OCI-LY1 (cell line): ENCODE data around the gene BMPR1B.

ENCODE experiments used
- H2AFZ ChIP-seq: fragments of 200-600 bp; sonication (generic), shearing (Covaris generic); 2 replicates; pipeline ENCODE4 v1.6.0; 2014; ENCODE audit warnings: antibody characterized with exemption, mild to moderate bottlenecking, low read length
- H3F3A ChIP-seq: fragments of 200-600 bp; sonication (generic), shearing (Covaris generic); 2 replicates; pipeline ENCODE4 v1.6.0; 2014; ENCODE audit warnings: mild to moderate bottlenecking, antibody characterized with exemption, low read length, moderate library complexity; ENCODE audit not compliant: insufficient read depth
- H3K27ac ChIP-seq: fragments of 200-600 bp; sonication (generic); 2 replicates; pipeline ENCODE4 v1.5.1; 2014; ENCODE audit warnings: low read length, mixed run types, mild to moderate bottlenecking, low read depth; ENCODE audit not compliant: poor library complexity, severe bottlenecking
- H3K27me3 ChIP-seq: fragments of 200-600 bp; sonication (generic); 2 replicates; pipeline ENCODE4 v1.6.0; 2014; ENCODE audit warnings: antibody characterized with exemption, mild to moderate bottlenecking, low read length, moderate library complexity; ENCODE audit not compliant: insufficient read depth
- H3K36me3 ChIP-seq: fragments of 200-600 bp; sonication (generic); 2 replicates; pipeline ENCODE4 v1.6.1; 2014; ENCODE audit warnings: mild to moderate bottlenecking, antibody characterized with exemption, low read length, moderate library complexity, mixed read lengths; ENCODE audit not compliant: insufficient read depth
- H3K4me1 ChIP-seq: fragments of 200-600 bp; sonication (generic); 2 replicates; pipeline ENCODE4 v1.5.1; 2014; ENCODE audit warnings: mild to moderate bottlenecking, low read length, moderate library complexity; ENCODE audit not compliant: insufficient read depth, severe bottlenecking
- H3K4me2 ChIP-seq: fragments of 200-600 bp; sonication (generic), shearing (Covaris generic); 2 replicates; pipeline ENCODE4 v1.6.1; 2014; ENCODE audit warnings: low read length
- H3K4me3 ChIP-seq: fragments of 200-600 bp; sonication (generic); 2 replicates; pipeline ENCODE4 v1.5.1; 2014; ENCODE audit warnings: low read length, low read depth, mild to moderate bottlenecking, mixed read lengths; ENCODE audit not compliant: poor library complexity, severe bottlenecking
- H3K79me2 ChIP-seq: fragments of 200-600 bp; shearing (Covaris generic); 2 replicates; pipeline ENCODE4 v1.6.1; 2016; ENCODE audit warnings: mixed run types, low read length, mixed read lengths; ENCODE audit not compliant: insufficient read depth
- H3K9ac ChIP-seq: fragments of 200-600 bp; sonication (generic), shearing (Covaris generic); 2 replicates; pipeline ENCODE4 v1.6.1; 2014; ENCODE audit warnings: mild to moderate bottlenecking, low read length, mixed read lengths
- H3K9me2 ChIP-seq: fragments of 200-600 bp; sonication (generic), shearing (Covaris generic); 2 replicates; pipeline ENCODE4 v1.6.1; 2014; ENCODE audit warnings: low read depth, mild to moderate bottlenecking, low read length, mixed read lengths
- H3K9me3 ChIP-seq: fragments of 200-600 bp; shearing (Covaris generic); 2 replicates; pipeline ENCODE4 v1.6.1; 2014; ENCODE audit warnings: low read length, mixed read lengths
- H4K20me1 ChIP-seq: fragments of 200-600 bp; sonication (generic), shearing (Covaris generic); 2 replicates; pipeline ENCODE4 v1.6.0; 2016; ENCODE audit warnings: mild to moderate bottlenecking, low read length; ENCODE audit not compliant: insufficient read depth
- CTCF ChIP-seq: fragments of 200-600 bp; sonication (generic), shearing (Covaris generic); IDR thresholded peaks from 2 replicates; pipeline ENCODE4 v1.5.1; 2017; ENCODE audit warnings: mild to moderate bottlenecking, antibody characterized with exemption, low read length, moderate library complexity, mixed read lengths
- EZH2 ChIP-seq: fragments of 200-600 bp; sonication (generic), shearing (Covaris generic); IDR thresholded peaks from 2 replicates; pipeline ENCODE4 v1.8.0; 2017; ENCODE audit warnings: borderline replicate concordance, mixed run types, mild to moderate bottlenecking, antibody characterized with exemption, low read length, moderate library complexity, mixed read lengths

Gene BMPR1B

GRCh38 chr4:94814237-94814636, 56.5 kb downstream of the BMPR1B start:
- H3K4me3 ChIP-seq = no peak overlapping the region
- H3K9ac ChIP-seq = no peak overlapping the region
- H3K79me2 ChIP-seq = no peaks in the 10 kb centered on the region
- no peaks in the 10 kb centered on the region for H3K9me2 ChIP-seq
- H4K20me1 ChIP-seq = no peaks in the 10 kb centered on the region
- no peaks in the 10 kb centered on the region for H3K27me3 ChIP-seq
- TF ChIP-seq EZH2 = no peak
- no peak for TF ChIP-seq CTCF
- no peak overlapping the region for H3K27ac ChIP-seq
- no peaks in the 10 kb centered on the region for H3K4me1 ChIP-seq
- no peak overlapping the region for H2AFZ ChIP-seq
- no peaks in the 10 kb centered on the region for H3F3A ChIP-seq
- no peaks in the 10 kb centered on the region for H3K36me3 ChIP-seq
- no peak overlapping the region for H3K4me2 ChIP-seq
- no peaks in the 10 kb centered on the region for H3K9me3 ChIP-seq

- H3K9me2 ChIP-seq = no peaks in the 10 kb centered on the region
- no peaks in the 10 kb centered on the region for H3F3A ChIP-seq
- H3K4me1 ChIP-seq = no peaks in the 10 kb centered on the region
- H3K79me2 ChIP-seq = no peaks in the 10 kb centered on the region
- H3K9ac ChIP-seq = no peak overlapping the region
- no peak overlapping the region for H2AFZ ChIP-seq
- TF ChIP-seq CTCF (no peak), EZH2 (no peak)
- H3K4me2 ChIP-seq = no peak overlapping the region
- no peak overlapping the region for H3K27ac ChIP-seq
- no peak overlapping the region for H3K4me3 ChIP-seq
- H3K9me3 ChIP-seq = no peaks in the 10 kb centered on the region
- no peaks in the 10 kb centered on the region for H3K36me3 ChIP-seq
- H4K20me1 ChIP-seq = no peaks in the 10 kb centered on the region
- no peaks in the 10 kb centered on the region for H3K27me3 ChIP-seq
Measured at GRCh38 chr4:94819371-94820168, 61.8 kb downstream of the BMPR1B start.

DNA sequence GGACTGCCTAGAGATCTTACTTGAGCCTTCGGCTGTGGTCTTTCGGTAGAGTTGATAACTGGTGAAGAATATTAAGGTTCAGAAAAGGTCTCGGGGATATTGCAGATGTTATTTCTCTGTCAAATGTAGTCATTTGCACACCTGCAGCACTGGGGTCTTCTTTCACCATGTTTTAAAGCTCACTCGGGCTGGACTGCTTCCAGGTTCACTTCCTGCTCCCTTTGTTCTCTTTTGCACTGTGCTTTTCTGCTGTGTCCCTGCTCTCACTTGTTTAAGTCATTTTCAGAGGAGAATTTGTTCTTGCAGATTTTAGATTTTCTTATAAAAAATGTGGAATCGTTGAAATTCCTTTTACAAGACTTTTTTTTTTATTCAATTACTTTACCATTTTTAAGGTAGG, 68.5 kb downstream of the BMPR1B start:
- no peaks in the 10 kb centered on the region for H3K36me3 ChIP-seq
- no peaks in the 10 kb centered on the region for H4K20me1 ChIP-seq
- H3K27me3 ChIP-seq = no peaks in the 10 kb centered on the region
- H3K9ac ChIP-seq = no peak overlapping the region
- no peak overlapping the region for H2AFZ ChIP-seq
- H3K79me2 ChIP-seq = no peaks in the 10 kb centered on the region
- H3K4me1 ChIP-seq = no peaks in the 10 kb centered on the region
- no peaks in the 10 kb centered on the region for H3K9me3 ChIP-seq
- H3K4me2 ChIP-seq = no peak overlapping the region
- no peak overlapping the region for H3K27ac ChIP-seq
- H3K9me2 ChIP-seq = no peaks in the 10 kb centered on the region
- no peak overlapping the region for H3K4me3 ChIP-seq
- no peaks in the 10 kb centered on the region for H3F3A ChIP-seq
- TF ChIP-seq CTCF (no peak), EZH2 (no peak)
